OCI-LY7 (cell line): ENCODE results near the gene OTOP1.

Experiments used
- CTCF ChIP-seq: fragments of 200-600 bp; sonication (generic); conservative IDR thresholded peaks from 2 replicates; pipeline ENCODE4 v1.5.1; 2014; ENCODE audit warnings: mild to moderate bottlenecking, antibody characterized with exemption, low read length, moderate library complexity, mixed read lengths
- EZH2phosphoT487 ChIP-seq: fragments of 200-600 bp; sonication (generic); IDR thresholded peaks from 2 replicates; pipeline ENCODE4 v1.6.1; 2018; ENCODE audit warnings: low read depth, borderline replicate concordance, mild to moderate bottlenecking, mixed run types, antibody characterized with exemption, low read length, moderate library complexity, mixed read lengths

DNA sequence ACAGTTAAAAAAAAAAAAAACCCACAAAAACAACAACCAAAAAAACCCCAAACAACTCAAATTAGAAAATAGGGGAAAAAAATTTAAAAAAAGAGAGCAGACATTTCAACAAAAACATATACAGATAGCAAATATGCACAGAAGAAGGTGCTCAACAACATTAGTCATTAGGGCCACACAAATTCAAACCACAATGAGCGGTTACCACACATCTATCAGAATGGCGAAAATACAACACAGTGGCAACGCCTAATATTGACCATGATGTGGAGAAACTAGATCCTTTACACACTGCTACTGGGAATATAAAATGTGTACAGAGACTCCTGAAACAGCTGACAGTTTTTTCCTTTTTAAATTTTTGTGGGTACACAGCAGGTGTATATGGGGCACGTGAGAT, 43.8 kb upstream of the OTOP1 start:
- TF ChIP-seq CTCF, result no peak
- TF ChIP-seq EZH2phosphoT487, result no peak
